ENCODE results near the gene FOXP2. TPM values are rescaled to one million over a fixed set of nuclear protein-coding genes. Genes with fewer than 3 reads are reported as not detected.

The FOXP2 gene
- 8.5 and 8.9 TPM in 2 replicates for total RNA-seq

GRCh38 chr7:114414156-114415063 lies at the start of gene FOXP2:
FOXP2 (plus strand) TSS chr7:114414815; CDS start chr7:114426512, 11,697 bp downstream.

Small RNAs within 50 kb of the gene (small RNA-seq; reads per million reads assigned to genes)
- not detected for gene MIR3666
- not detected for gene RNA5SP238
